Measurements from ENCODE around the gene SLC35F3. TPM values are rescaled to one million over a fixed set of nuclear protein-coding genes. Genes with fewer than 3 reads are reported as not detected.

SLC35F3 gene
- total and polyA plus RNA-seq, 9 donors: 0.04 to 0.69 (median 0.17) TPM; not detected in 3

DNA sequence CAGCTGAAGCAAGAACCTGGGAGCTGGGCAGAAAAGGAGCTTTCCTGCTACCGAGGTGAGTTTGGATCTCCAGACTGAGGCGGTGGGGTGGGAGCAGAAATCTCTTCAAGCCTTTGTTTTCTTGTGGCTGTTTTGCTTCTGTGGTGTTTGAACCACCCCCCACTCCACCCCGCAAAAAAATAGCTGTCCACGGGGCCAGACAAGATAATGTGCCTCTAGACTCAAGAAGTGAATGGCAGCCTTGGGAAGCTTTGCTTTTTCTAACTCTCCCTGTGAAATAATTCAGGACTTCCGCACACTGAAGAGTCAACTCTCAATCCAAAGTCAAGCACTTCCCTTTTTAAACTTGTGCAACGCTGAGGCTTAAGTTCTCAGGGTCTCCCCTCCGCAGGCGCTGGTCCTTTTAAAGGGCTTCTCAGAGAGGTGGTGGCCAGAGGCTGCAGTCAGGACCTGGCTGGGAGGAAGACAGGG lies 309.2 kb downstream of the SLC35F3 start:
- Histone ChIP-seq H3K36me3 (no peaks in the 10 kb centered on the region), H3K9me3 (no peaks in the 10 kb centered on the region), H3K4me3 (no peak overlapping the region), H3K27me3 (no peaks in the 10 kb centered on the region), H3K4me1 (ENCODE audit: insufficient read depth) (no peaks in the 10 kb centered on the region), H3K27ac (no peak overlapping the region)
- 9 to 16% (median 13%) methylated on average over 8 of the region's 8 CpGs for WGBS, 3 donors
- intact Hi-C loops (cut with DNase I): no loop called here
- TF ChIP-seq EP300 (IDR thresholded peaks at IDR 0.05): no peak
- TF ChIP-seq, protein P1, sequence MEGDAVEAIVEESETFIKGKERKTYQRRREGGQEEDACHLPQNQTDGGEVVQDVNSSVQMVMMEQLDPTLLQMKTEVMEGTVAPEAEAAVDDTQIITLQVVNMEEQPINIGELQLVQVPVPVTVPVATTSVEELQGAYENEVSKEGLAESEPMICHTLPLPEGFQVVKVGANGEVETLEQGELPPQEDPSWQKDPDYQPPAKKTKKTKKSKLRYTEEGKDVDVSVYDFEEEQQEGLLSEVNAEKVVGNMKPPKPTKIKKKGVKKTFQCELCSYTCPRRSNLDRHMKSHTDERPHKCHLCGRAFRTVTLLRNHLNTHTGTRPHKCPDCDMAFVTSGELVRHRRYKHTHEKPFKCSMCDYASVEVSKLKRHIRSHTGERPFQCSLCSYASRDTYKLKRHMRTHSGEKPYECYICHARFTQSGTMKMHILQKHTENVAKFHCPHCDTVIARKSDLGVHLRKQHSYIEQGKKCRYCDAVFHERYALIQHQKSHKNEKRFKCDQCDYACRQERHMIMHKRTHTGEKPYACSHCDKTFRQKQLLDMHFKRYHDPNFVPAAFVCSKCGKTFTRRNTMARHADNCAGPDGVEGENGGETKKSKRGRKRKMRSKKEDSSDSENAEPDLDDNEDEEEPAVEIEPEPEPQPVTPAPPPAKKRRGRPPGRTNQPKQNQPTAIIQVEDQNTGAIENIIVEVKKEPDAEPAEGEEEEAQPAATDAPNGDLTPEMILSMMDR (IDR thresholded peaks at IDR 0.05): no peak
- no peak for TF ChIP-seq POLR2A (IDR thresholded peaks at IDR 0.05)
- DNase-seq: no peak

DNA sequence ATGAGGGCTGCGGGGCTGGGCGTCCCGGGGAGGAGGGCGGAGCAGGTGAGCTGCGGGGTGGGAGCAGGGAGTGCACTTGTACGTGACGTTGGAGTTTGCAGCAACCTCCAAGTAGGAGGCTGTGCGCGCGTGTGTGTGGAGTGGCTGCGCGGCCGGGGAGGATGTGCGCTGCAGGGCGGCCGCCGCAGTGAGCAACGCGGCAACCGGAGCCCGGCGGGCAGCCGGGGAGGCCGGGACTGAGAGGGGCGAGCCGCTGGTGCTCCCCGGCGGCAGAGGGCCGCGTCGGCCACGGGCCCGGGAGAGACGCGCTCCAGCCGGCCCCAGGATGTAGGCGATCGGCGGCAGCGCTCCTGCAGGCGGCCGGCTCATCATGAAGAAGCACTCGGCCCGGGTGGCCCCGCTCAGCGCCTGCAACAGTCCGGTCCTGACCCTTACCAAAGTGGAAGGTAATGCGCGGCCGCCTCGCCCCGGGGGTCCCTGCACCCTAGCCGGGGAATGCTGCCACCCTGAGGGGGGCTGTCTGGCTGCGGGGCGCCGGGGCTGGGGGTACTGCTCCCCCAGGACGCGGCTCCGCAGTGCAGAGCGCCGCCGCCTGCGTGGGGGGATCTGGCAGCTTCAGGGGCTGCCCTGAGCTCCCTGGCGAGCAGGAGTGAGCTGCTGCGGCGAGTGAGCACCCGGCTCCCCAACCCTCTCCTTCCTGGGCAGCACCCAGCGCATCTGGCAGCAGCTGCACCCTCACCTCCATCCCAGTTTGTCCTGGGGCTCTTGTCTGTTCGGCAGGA lies 309.8 kb downstream of the SLC35F3 start:
- no peak for DNase-seq
- TF ChIP-seq EP300 (IDR thresholded peaks at IDR 0.05) (no peak), POLR2A (IDR thresholded peaks at IDR 0.05) (no peak)
- TF ChIP-seq, protein P1 (IDR thresholded peaks at IDR 0.05): no peak
- H3K4me3 ChIP-seq: no peak overlapping the region
- no peaks in the 10 kb centered on the region for H3K9me3 ChIP-seq
- H3K36me3 ChIP-seq: no peaks in the 10 kb centered on the region
- 1 to 2% (median 1%) methylated on average over 34 to 69 of the region's 69 CpGs for WGBS, 3 donors
- H3K27me3 ChIP-seq: no peaks in the 10 kb centered on the region
- no peak overlapping the region for H3K27ac ChIP-seq
- H3K4me1 ChIP-seq (ENCODE audit: insufficient read depth): no peaks in the 10 kb centered on the region
- intact Hi-C loops (cut with DNase I): no loop called here

DNA sequence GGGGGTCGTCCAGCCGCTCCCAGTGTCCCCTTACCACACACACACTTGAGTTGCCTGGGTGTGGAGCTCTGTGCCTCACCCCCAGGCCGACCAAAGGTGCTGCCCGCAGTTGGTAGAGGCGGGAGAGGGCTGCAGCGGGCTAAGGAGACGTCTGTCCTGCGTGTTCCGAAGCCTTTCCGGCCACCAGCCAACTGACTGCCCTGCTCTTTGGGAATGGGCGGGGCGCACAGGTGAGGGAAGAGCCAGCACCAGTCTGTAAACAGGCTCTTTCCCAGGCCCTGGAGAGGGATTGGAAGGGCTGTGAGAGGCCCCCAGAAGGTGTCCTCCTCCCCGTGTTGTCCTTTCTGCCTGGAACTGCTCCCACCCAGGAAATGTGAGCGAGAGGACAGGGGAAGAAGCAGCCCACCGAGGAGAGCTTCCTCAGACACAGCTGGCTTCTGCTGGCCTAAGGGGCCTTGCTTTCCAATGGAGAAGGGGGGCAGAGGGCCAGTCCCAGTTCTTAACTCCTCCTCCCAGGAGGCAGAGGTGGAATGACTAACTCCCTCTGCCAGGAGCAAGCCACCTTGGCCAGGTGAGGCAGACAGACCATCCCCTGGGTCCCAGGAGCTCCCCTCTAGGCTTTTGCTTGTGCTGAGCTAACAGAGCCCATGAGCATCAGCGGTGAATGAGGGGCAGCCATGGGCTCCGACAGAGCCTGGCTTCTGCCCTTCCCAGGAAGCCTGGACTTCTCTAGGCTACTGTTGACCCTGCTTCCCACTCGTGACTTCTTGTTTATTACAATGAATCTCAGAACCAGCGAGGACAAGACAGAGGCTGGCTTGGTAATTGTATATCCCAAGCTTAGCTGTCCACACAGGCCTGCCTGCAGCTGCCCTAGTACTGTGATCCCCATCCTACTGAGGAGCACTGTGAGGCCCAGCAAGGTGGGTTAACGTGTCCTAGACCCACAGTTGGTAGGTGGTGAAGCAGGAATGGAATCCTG lies 310.7 kb downstream of the SLC35F3 start:
- no peaks in the 10 kb centered on the region for H3K4me1 ChIP-seq (ENCODE audit: insufficient read depth)
- no peak for DNase-seq
- H3K9me3 ChIP-seq: no peaks in the 10 kb centered on the region
- intact Hi-C loops (cut with DNase I): no loop called here
- TF ChIP-seq, protein P1 (IDR thresholded peaks at IDR 0.05): no peak
- TF ChIP-seq POLR2A (IDR thresholded peaks at IDR 0.05) (no peak), EP300 (IDR thresholded peaks at IDR 0.05) (no peak)
- no peaks in the 10 kb centered on the region for H3K27me3 ChIP-seq
- H3K4me3 ChIP-seq: no peak overlapping the region
- H3K36me3 ChIP-seq: no peaks in the 10 kb centered on the region
- WGBS, 3 donors: 44 to 52% (median 46%) methylated on average over 18 to 20 of the region's 20 CpGs
- no peak overlapping the region for H3K27ac ChIP-seq

DNA sequence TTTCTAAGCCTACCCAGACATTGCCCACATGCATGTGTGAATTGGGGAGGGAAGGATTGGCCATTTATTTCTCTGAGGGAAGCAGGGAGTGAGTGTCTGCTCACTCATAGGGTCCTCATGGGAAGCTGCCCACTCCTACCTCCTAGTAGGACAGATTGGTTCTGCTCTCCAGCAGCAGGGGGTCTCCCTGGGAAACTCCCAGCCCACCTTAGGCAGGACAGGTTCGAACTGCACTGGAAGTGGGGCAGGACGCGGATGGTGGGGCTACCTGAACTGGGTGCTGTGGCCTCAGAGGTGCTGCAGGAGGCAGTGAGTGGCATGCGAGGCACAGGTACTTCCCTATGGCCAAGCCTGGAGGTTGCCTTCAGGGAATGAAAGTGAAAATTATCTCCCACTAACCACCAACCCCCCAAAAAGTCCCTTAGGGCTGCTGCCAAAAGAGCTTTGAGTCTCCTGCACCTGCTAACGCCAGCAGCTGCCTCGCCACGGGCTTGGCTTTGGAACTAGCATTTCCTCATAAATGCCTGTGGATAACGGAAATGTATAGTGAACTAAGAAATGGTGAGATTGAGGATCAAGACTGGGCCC lies 311.7 kb downstream of the SLC35F3 start:
- 72 to 88% (median 76%) methylated on average over 7 to 8 of the region's 8 CpGs for WGBS, 3 donors
- no peaks in the 10 kb centered on the region for H3K36me3 ChIP-seq
- TF ChIP-seq, protein P1 (IDR thresholded peaks at IDR 0.05): no peak
- TF ChIP-seq POLR2A (IDR thresholded peaks at IDR 0.05) (no peak), EP300 (IDR thresholded peaks at IDR 0.05) (no peak)
- no peaks in the 10 kb centered on the region for H3K4me1 ChIP-seq (ENCODE audit: insufficient read depth)
- H3K27ac ChIP-seq: no peak overlapping the region
- H3K4me3 ChIP-seq: no peak overlapping the region
- no peaks in the 10 kb centered on the region for H3K27me3 ChIP-seq
- no peak for DNase-seq
- H3K9me3 ChIP-seq: no peaks in the 10 kb centered on the region
- intact Hi-C loops (cut with DNase I): no loop called here

All from ovary (tissue), 9 donors.